Mesodermal cell (in vitro differentiated cells): ENCODE data around the gene PYGB.

Source experiments
- H3K27ac ChIP-seq: 2 replicates; pipeline ENCODE4 v1.7.0; 2013; ENCODE audit warnings: mild to moderate bottlenecking, low read depth, low read length, moderate library complexity; ENCODE audit not compliant: severe bottlenecking
- H3K36me3 ChIP-seq: 2 replicates; pipeline ENCODE4 v1.7.1; 2013; ENCODE audit warnings: mild to moderate bottlenecking, low read length, moderate library complexity; ENCODE audit not compliant: control insufficient read depth, insufficient read depth
- H3K4me1 ChIP-seq: one replicate; pipeline ENCODE4 v1.7.1; 2013; ENCODE audit warnings: mild to moderate bottlenecking, low read length; ENCODE audit not compliant: insufficient read depth, control insufficient read depth, poor library complexity, severe bottlenecking
- H3K4me3 ChIP-seq: 2 replicates; pipeline ENCODE4 v1.7.0; 2013; ENCODE audit warnings: low read length, control low read depth, mild to moderate bottlenecking; ENCODE audit not compliant: insufficient read depth, poor library complexity, severe bottlenecking; ENCODE audit errors: extremely low read depth
- H3K9me3 ChIP-seq: 2 replicates; pipeline ENCODE4 v1.7.1; 2013; ENCODE audit warnings: mild to moderate bottlenecking, low read length, moderate library complexity; ENCODE audit not compliant: control insufficient read depth
- WGBS, 2 experiments: methylation state at CpG; one replicate each; pipeline ENCODE4 v1.1.5; 2013; ENCODE audit warnings: missing lambda C conversion rate in 2 of 2; ENCODE audit not compliant: insufficient coverage in 2 of 2; 5-methylcytosine and 5-hydroxymethylcytosine counted together

PYGB gene

DNA sequence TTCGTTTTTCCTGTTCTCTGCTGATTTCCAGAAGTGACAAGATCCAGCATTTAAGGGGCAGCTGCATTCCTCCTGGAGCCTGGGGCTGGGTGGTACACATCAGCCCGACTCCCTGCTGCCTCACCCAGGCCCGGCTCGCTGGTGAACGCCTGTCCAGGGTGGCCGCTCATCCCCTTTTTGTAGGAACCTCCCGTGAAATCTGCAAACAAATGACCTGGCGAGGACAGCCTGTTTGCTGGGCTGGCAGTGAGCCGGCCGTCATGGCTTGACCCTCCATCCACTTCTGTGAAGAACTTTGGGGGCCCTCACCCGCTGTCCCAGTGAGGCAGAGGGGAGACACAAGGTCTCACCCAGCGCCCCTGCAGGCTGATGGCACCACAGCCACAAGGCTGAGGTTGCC lies 39.0 kb downstream of the PYGB start:
- Histone ChIP-seq H3K4me3 (no peak overlapping the region), H3K27ac (no peak overlapping the region), H3K9me3 (no peaks in the 10 kb centered on the region), H3K4me1 (no peaks in the 10 kb centered on the region), H3K36me3 (peaks cover 82% of the 10 kb centered on the region)
- WGBS, 2 experiments: 94 to 97% methylated on average over 8 to 12 of the region's 12 CpGs

DNA sequence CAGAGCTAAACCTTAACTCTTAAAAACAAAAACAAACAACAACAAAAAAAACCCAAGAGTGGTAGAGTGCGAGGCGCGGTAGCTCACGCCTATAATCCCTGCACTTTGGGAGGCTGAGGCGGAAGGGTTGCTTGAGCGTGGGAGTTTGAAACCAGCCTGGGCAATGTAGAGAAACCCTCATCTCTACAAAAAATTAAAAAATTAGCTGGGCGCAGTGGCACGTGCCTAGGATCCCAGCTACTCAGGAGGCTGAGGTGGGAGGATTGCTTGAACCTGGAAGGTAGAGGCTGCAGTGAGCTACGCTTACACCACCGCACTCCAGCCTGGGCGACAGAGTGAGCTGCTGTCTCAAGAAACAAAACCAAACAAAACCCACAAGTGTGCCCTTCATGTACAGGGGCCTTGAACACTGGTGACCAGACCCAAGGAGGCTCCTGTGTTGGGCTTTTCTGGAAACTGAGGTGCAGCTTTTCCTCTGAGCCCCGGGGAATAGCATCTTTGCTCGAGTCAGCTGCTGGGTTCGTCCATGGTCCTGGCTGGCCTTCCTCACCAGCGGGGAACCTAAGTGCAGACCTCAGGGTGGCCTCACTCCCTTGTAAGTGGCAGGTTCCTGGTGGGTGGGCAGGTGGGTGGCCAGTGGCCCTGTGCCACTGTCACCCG lies 39.9 kb downstream of the PYGB start:
- WGBS, 2 experiments: 96 to 97% methylated on average over 13 to 15 of the region's 16 CpGs
- no peaks in the 10 kb centered on the region for H3K9me3 ChIP-seq
- H3K4me1 ChIP-seq: no peaks in the 10 kb centered on the region
- H3K27ac ChIP-seq: no peak overlapping the region
- H3K36me3 ChIP-seq: peaks cover 79% of the 10 kb centered on the region
- no peak overlapping the region for H3K4me3 ChIP-seq

DNA sequence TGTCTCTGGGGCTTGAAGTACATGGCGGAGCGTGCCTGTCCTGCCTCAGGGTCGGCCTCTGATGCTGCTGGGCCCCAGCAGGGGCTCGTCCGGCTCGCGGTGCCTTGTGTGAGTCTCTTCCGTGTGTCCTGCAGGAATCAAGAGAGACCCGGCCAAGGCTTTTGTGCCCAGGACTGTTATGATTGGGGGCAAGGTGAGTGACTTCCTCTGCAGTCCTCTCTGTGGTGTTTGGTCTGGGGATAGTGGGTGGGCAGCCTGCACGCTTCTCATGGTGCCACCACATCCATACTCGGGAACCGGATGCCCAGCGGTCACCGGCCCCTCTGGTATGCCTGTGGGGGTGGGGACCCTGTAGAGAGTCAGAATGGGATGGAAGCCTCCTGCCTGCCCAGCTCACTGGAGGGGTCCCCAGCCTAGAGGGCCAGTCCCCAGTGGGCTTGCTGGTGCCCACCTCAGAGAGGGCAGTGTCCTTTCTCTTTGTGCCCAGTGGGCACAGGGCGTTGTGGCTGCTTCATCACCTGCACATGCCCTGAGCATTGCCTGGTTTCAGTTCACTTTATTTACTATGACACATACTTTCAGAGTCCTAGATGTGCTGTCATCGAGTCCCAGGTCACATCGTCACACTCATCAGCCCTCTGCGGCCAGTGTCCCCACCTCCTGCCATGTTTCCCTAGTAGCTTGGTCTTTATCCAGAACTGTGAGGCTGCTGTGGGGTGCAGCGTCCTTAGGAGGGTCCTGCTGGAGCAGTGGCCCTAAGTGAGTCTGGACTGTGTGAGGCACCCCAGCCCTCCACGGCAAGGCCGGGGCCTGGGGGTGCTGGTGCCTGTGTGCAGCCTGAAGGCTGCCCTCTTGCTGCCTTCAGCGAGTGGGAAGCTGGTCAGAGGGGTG lies 40.7 kb downstream of the PYGB start:
- Histone ChIP-seq H3K4me1 (no peaks in the 10 kb centered on the region), H3K9me3 (no peaks in the 10 kb centered on the region), H3K4me3 (no peak overlapping the region), H3K36me3 (peaks cover 73% of the 10 kb centered on the region), H3K27ac (no peak overlapping the region)
- 96 to 98% methylated on average over 18 of the region's 22 CpGs for WGBS, 2 experiments

DNA sequence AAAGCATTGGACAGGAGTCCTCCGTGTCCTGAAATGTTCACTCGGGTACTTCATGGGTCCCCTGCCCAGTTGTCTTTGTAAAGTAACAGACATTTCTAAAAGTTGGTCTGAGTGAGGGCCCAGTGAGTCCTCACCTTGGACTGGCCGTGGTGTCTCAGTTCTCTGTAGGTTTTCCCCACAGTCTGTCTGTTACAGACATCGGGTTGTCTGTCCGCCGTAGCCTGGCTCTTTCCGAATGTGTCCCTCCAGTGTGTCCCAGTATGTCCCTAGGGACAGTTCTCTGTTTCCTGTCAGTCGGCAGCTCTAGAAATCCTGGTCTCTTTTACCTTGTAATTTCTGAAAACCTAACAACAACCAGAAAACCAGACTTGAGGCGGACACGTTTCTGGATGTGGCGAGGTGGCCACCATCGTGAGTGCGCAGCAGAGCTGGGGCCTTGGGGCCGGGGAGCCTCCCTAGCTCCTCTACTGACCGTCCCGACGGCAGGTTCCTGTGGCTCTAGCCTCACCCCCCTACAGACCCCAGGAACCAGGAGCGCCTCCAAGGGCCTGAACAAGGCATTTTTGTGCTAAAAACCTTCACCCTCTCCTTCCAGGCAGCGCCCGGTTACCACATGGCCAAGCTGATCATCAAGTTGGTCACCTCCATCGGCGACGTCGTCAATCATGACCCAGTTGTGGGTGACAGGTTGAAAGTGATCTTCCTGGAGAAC lies 42.2 kb downstream of the PYGB start:
- no peak overlapping the region for H3K27ac ChIP-seq
- no peak overlapping the region for H3K4me3 ChIP-seq
- H3K9me3 ChIP-seq: no peaks in the 10 kb centered on the region
- H3K4me1 ChIP-seq: no peaks in the 10 kb centered on the region
- H3K36me3 ChIP-seq: peaks cover 61% of the 10 kb centered on the region
- 93 to 95% methylated on average over 17 to 24 of the region's 24 CpGs for WGBS, 2 experiments

DNA sequence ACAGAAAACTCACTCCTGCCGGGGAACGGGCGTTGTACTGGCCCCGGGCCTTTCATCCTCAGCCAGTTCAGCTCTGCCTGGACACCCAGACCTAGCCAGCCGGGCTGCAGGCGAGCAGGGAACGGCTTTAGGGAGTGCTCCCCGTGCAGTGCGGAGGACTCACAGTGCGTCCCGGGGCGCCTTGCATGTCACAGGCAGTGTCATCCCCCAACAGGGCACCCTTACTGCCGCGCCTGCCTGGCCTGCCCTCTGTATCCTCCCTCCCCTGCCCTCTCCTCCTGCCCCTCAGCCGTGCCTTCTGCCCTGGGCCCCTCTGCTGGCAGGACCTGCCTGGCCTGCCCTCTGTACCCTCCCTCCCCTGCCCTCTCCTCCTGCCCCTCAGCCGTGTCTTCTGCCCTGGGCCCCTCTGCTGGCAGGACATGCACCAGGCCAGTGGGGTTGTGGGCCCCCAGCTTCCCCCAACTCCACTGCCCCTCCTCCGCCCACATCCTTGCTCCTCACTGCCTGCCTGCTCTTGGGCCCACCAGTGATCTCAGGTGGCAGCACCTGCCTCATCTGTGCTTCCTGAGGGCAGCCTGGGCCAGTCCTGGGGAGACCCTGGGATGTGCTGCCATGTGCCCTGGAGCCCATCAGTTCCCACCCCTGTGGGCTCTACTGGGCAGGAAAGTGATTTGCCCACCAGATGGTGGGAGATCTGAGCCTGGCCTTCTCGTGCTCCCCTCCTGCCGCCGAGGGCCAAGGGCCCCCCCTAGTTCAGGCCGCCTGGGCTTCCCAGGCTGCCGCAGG lies 43.0 kb downstream of the PYGB start:
- Histone ChIP-seq H3K4me1 (peaks cover 5% of the 10 kb centered on the region), H3K27ac (no peak overlapping the region), H3K36me3 (peaks cover 60% of the 10 kb centered on the region), H3K9me3 (no peaks in the 10 kb centered on the region), H3K4me3 (no peak overlapping the region)
- WGBS, 2 experiments: 94 to 95% methylated on average over 21 to 22 of the region's 22 CpGs

DNA sequence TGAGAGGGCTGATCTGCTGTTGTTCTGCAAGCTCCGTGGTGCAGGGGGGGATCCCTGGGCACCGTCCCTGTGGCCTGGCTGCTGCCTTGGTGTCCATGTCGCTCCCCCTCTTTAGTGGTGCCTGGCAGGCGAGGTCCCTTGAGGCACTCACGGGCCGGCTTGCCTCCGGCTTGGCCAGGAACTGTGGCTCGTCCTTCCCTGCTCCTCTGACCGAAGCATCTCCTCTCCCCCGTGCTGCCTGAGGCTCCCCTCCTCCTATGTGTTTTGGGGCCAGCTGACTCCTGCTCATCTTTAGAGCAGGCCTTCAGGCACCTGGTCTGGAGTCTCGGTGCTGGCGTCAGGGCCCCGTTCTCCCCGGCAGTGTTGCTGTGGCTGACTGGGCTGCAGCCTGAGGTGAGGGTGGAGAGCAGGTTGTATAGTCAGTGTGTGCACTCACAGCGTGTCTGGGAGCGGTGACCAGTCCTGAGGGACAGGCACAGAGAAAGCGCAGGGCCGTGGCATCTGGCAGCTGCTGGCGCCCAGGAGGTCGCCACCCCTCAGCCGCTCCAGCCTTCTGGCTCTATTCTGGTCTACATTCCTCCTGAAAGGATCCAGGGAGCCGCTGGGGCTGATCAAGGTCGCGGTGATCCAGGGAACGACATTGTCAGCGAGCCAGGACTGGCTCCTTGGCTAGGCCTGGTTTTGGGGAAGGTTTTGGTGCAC lies 43.7 kb downstream of the PYGB start:
- peaks cover 8% of the 10 kb centered on the region for H3K4me1 ChIP-seq
- no peaks in the 10 kb centered on the region for H3K9me3 ChIP-seq
- no peak overlapping the region for H3K4me3 ChIP-seq
- 94 to 95% methylated on average over 22 to 26 of the region's 26 CpGs for WGBS, 2 experiments
- H3K36me3 ChIP-seq: peaks cover 60% of the 10 kb centered on the region
- H3K27ac ChIP-seq: no peak overlapping the region

DNA sequence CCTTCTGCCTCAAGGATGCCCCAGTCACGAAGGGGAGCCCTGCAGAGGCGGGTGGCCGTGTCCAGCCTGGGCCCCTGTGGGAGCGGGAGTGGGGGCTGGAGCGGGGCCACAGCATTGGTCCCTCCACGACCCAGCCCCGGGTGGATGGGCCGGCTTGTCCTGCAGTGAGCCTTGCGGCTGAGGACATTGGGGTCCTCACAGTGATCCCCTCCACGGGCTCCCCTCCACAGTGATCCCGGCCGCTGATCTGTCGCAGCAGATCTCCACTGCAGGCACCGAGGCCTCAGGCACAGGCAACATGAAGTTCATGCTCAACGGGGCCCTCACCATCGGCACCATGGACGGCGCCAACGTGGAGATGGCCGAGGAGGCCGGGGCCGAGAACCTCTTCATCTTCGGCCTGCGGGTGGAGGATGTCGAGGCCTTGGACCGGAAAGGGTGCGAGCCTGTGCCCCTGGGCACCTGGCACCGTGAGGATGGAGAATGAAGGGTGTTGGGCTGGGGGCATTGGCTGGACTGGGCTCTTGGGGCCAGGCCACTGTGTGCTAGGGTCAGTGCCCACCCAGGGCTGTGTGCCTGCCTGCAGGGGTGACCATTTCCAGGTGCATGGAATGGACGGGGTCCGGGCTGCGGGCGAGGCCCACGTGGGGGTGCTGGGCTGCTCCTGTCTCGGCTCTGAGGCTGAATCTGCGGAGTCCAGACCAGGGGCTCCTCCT lies 44.4 kb downstream of the PYGB start:
- Histone ChIP-seq H3K4me3 (no peak overlapping the region), H3K4me1 (peaks cover 13% of the 10 kb centered on the region), H3K27ac (no peak overlapping the region), H3K36me3 (peaks cover 60% of the 10 kb centered on the region), H3K9me3 (no peaks in the 10 kb centered on the region)
- WGBS, 2 experiments: 94 to 95% methylated on average over 29 to 31 of the region's 35 CpGs

DNA sequence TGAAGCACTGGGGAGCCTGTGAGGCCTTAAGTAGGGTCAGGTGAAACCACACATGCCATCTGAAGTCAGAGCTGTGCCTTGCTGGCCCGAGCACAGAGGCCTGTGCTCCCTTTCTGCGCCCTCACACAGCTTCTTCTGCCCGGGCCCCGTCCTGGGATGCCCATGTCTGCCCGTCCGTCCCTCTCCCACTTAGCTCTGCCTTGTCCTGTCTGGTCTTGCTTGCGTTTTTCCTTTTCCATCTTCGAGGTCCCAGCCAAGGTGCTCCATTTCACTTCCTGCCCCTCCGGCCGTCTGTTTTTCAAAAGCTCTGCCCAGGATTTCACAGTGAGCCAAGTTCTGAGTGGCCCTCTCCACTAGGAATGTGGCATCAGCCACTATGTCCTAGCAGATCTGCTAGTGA lies 45.6 kb downstream of the PYGB start:
- H3K36me3 ChIP-seq: peaks cover 60% of the 10 kb centered on the region
- H3K4me1 ChIP-seq: peaks cover 13% of the 10 kb centered on the region
- no peak overlapping the region for H3K4me3 ChIP-seq
- H3K9me3 ChIP-seq: no peaks in the 10 kb centered on the region
- H3K27ac ChIP-seq: no peak overlapping the region
- WGBS, 2 experiments: 87 to 91% methylated on average over 7 to 10 of the region's 10 CpGs

DNA sequence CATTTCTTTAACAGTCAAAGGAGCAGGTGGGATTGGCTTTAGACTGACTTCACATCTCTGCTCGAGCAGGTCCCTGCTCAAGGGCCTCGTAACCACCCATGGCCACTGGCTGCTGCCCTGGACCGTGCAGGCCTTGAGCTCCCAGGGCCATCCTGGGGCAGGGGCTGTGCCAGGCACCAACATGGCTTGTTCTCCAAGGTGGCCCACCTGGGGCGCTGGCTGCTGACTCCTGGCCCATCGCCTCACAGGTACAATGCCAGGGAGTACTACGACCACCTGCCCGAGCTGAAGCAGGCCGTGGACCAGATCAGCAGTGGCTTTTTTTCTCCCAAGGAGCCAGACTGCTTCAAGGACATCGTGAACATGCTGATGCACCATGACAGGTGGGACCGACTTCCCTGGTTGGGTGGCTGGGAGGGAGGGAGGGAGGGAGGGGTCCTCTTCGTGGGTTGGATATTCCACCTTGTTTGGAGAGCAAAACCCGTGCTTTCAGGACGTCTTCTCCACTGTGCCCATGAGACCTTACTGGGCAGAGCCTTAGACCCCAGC lies 46.1 kb downstream of the PYGB start:
- 90 to 97% methylated on average over 10 to 13 of the region's 13 CpGs for WGBS, 2 experiments
- no peak overlapping the region for H3K27ac ChIP-seq
- H3K9me3 ChIP-seq: no peaks in the 10 kb centered on the region
- H3K36me3 ChIP-seq: peaks cover 60% of the 10 kb centered on the region
- H3K4me3 ChIP-seq: no peak overlapping the region
- peaks cover 13% of the 10 kb centered on the region for H3K4me1 ChIP-seq
